ENCODE measurements around the gene SELENOP. TPM values are rescaled to one million over a fixed set of nuclear protein-coding genes. Genes with fewer than 3 reads are reported as not detected.

Gene SELENOP
- total and polyA plus RNA-seq, 2 experiments from 2014 or later, result 11.0 to 12.3 TPM

DNA sequence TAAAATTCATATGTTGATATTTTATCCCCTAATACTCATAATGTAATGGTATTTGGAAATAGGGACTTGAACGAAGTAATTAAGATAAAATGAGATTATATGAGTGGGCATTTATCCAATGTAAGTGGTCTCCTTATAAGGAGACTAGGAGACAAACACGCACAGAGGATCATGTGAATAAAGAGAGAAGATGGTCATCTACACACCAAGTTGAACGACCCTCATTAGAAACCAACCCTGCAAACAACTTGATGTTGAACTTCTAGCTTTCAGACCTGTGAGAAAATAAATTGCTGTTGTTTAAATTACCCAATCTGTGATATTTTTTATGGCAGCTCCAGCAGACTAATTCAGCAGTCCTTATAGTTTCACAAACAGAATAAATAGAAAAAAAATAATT is 27.5 kb upstream of the SELENOP start:
- DNase-seq (ENCODE audit: low spot score) (no peak), ATAC-seq (no peak)
- TF ChIP-seq, protein P1, sequence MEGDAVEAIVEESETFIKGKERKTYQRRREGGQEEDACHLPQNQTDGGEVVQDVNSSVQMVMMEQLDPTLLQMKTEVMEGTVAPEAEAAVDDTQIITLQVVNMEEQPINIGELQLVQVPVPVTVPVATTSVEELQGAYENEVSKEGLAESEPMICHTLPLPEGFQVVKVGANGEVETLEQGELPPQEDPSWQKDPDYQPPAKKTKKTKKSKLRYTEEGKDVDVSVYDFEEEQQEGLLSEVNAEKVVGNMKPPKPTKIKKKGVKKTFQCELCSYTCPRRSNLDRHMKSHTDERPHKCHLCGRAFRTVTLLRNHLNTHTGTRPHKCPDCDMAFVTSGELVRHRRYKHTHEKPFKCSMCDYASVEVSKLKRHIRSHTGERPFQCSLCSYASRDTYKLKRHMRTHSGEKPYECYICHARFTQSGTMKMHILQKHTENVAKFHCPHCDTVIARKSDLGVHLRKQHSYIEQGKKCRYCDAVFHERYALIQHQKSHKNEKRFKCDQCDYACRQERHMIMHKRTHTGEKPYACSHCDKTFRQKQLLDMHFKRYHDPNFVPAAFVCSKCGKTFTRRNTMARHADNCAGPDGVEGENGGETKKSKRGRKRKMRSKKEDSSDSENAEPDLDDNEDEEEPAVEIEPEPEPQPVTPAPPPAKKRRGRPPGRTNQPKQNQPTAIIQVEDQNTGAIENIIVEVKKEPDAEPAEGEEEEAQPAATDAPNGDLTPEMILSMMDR (conservative IDR thresholded peaks at IDR 0.05; ENCODE audit: low read depth in 2 of 2), result no peak
- TF ChIP-seq JUNB (IDR thresholded peaks at IDR 0.05; ENCODE audit: unreplicated experiment) (no peak), POLR2AphosphoS5 (IDR thresholded peaks at IDR 0.05; ENCODE audit: low read depth) (no peak), CREB1 (CRISPR knock-in tag; IDR thresholded peaks at IDR 0.05; ENCODE audit: low read depth) (no peak), STAT1 (IDR thresholded peaks at IDR 0.05; ENCODE audit: unreplicated experiment) (no peak), ZNF331 (CRISPR knock-in tag; IDR thresholded peaks at IDR 0.05; ENCODE audit: low read depth) (no peak), NANOG (IDR thresholded peaks at IDR 0.05; ENCODE audit: borderline replicate concordance) (no peak), ZNF114 (CRISPR knock-in tag; IDR thresholded peaks at IDR 0.05) (no peak), EZH2phosphoT487 (IDR thresholded peaks at IDR 0.05; ENCODE audit: unreplicated experiment) (no peak), EZH2 (IDR thresholded peaks at IDR 0.05; ENCODE audit: low read depth, unreplicated experiment) (no peak)
- TF ChIP-seq, protein P2, sequence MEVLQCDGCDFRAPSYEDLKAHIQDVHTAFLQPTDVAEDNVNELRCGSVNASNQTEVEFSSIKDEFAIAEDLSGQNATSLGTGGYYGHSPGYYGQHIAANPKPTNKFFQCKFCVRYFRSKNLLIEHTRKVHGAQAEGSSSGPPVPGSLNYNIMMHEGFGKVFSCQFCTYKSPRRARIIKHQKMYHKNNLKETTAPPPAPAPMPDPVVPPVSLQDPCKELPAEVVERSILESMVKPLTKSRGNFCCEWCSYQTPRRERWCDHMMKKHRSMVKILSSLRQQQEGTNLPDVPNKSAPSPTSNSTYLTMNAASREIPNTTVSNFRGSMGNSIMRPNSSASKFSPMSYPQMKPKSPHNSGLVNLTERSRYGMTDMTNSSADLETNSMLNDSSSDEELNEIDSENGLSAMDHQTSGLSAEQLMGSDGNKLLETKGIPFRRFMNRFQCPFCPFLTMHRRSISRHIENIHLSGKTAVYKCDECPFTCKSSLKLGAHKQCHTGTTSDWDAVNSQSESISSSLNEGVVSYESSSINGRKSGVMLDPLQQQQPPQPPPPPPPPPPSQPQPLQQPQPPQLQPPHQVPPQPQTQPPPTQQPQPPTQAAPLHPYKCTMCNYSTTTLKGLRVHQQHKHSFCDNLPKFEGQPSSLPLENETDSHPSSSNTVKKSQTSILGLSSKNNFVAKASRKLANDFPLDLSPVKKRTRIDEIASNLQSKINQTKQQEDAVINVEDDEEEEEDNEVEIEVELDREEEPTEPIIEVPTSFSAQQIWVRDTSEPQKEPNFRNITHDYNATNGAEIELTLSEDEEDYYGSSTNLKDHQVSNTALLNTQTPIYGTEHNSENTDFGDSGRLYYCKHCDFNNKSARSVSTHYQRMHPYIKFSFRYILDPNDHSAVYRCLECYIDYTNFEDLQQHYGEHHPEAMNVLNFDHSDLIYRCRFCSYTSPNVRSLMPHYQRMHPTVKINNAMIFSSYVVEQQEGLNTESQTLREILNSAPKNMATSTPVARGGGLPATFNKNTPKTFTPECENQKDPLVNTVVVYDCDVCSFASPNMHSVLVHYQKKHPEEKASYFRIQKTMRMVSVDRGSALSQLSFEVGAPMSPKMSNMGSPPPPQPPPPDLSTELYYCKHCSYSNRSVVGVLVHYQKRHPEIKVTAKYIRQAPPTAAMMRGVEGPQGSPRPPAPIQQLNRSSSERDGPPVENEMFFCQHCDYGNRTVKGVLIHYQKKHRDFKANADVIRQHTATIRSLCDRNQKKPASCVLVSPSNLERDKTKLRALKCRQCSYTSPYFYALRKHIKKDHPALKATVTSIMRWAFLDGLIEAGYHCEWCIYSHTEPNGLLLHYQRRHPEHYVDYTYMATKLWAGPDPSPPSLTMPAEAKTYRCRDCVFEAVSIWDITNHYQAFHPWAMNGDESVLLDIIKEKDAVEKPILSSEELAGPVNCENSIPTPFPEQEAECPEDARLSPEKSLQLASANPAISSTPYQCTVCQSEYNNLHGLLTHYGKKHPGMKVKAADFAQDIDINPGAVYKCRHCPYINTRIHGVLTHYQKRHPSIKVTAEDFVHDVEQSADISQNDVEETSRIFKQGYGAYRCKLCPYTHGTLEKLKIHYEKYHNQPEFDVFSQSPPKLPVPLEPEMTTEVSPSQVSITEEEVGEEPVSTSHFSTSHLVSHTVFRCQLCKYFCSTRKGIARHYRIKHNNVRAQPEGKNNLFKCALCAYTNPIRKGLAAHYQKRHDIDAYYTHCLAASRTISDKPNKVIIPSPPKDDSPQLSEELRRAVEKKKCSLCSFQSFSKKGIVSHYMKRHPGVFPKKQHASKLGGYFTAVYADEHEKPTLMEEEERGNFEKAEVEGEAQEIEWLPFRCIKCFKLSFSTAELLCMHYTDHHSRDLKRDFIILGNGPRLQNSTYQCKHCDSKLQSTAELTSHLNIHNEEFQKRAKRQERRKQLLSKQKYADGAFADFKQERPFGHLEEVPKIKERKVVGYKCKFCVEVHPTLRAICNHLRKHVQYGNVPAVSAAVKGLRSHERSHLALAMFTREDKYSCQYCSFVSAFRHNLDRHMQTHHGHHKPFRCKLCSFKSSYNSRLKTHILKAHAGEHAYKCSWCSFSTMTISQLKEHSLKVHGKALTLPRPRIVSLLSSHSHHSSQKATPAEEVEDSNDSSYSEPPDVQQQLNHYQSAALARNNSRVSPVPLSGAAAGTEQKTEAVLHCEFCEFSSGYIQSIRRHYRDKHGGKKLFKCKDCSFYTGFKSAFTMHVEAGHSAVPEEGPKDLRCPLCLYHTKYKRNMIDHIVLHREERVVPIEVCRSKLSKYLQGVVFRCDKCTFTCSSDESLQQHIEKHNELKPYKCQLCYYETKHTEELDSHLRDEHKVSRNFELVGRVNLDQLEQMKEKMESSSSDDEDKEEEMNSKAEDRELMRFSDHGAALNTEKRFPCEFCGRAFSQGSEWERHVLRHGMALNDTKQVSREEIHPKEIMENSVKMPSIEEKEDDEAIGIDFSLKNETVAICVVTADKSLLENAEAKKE (CRISPR knock-in tag; IDR thresholded peaks at IDR 0.05), result no peak
- TF ChIP-seq, protein P3, sequence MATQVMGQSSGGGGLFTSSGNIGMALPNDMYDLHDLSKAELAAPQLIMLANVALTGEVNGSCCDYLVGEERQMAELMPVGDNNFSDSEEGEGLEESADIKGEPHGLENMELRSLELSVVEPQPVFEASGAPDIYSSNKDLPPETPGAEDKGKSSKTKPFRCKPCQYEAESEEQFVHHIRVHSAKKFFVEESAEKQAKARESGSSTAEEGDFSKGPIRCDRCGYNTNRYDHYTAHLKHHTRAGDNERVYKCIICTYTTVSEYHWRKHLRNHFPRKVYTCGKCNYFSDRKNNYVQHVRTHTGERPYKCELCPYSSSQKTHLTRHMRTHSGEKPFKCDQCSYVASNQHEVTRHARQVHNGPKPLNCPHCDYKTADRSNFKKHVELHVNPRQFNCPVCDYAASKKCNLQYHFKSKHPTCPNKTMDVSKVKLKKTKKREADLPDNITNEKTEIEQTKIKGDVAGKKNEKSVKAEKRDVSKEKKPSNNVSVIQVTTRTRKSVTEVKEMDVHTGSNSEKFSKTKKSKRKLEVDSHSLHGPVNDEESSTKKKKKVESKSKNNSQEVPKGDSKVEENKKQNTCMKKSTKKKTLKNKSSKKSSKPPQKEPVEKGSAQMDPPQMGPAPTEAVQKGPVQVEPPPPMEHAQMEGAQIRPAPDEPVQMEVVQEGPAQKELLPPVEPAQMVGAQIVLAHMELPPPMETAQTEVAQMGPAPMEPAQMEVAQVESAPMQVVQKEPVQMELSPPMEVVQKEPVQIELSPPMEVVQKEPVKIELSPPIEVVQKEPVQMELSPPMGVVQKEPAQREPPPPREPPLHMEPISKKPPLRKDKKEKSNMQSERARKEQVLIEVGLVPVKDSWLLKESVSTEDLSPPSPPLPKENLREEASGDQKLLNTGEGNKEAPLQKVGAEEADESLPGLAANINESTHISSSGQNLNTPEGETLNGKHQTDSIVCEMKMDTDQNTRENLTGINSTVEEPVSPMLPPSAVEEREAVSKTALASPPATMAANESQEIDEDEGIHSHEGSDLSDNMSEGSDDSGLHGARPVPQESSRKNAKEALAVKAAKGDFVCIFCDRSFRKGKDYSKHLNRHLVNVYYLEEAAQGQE (IDR thresholded peaks at IDR 0.05; ENCODE audit: unreplicated experiment), result no peak
- TF ChIP-seq, protein P4, sequence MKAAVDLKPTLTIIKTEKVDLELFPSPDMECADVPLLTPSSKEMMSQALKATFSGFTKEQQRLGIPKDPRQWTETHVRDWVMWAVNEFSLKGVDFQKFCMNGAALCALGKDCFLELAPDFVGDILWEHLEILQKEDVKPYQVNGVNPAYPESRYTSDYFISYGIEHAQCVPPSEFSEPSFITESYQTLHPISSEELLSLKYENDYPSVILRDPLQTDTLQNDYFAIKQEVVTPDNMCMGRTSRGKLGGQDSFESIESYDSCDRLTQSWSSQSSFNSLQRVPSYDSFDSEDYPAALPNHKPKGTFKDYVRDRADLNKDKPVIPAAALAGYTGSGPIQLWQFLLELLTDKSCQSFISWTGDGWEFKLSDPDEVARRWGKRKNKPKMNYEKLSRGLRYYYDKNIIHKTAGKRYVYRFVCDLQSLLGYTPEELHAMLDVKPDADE (IDR thresholded peaks at IDR 0.05), result no peak
- Mint-ChIP-seq H3K27ac (no peak overlapping the region), H3K4me3 (no peak overlapping the region), H3K9me3 (peaks cover 9% of the 10 kb centered on the region; the same call in 1 of the 3 replicates), H3K36me3 (ENCODE audit: low read depth) (no peaks in the 10 kb centered on the region; the same call in 2 of the 3 replicates), H3K27me3 (ENCODE audit: insufficient read depth, low read depth, poor library complexity) (peaks cover 2% of the 10 kb centered on the region), H3K4me1 (peaks cover 3% of the 10 kb centered on the region; the same call in 1 of the 3 replicates)
- Histone ChIP-seq H3F3A (replicated peaks; ENCODE audit: low read depth) (no peaks in the 10 kb centered on the region), H3K36me3 (ENCODE audit: insufficient read depth) (no peaks in the 10 kb centered on the region), H3K4me3 (no peak overlapping the region), H4K20me1 (replicated peaks; ENCODE audit: insufficient read depth) (no peaks in the 10 kb centered on the region), H3K27ac (ENCODE audit: low read depth) (no peak overlapping the region), H2AFZ (no peak overlapping the region), H3K27me3 (ENCODE audit: insufficient read depth) (no peaks in the 10 kb centered on the region), H3K4me1 (ENCODE audit: insufficient read depth) (no peaks in the 10 kb centered on the region), H3K9me2 (ENCODE audit: insufficient read depth) (no peaks in the 10 kb centered on the region), H3K4me2 (no peak overlapping the region), H3K79me2 (replicated peaks; ENCODE audit: insufficient read depth) (no peaks in the 10 kb centered on the region)
